HG02798 (cell line): ENCODE results near the gene ATP4A.
A peak's percentile ranks its signal among the peaks of the same experiment; 100 is the strongest.

ENCODE experiments used
- ATAC-seq: cut with Tn5 transposase; IDR thresholded peaks from one replicate; pipeline ENCODE4 v1.9.1; 2021; ENCODE audit warnings: mild to moderate bottlenecking; ENCODE audit not compliant: unreplicated experiment, poor library complexity

ATP4A gene

GRCh38 chr19:35551091-35551810 is 12.2 kb downstream of the ATP4A start:
- ATAC-seq, result no peak

GRCh38 chr19:35549879-35550523 is 13.5 kb downstream of the ATP4A start:
- no peak for ATAC-seq

GRCh38 chr19:35549174-35549788 is 14.2 kb downstream of the ATP4A start:
- no peak for ATAC-seq

GRCh38 chr19:35546532-35546931 is 16.9 kb downstream of the ATP4A start:
- ATAC-seq, result no peak

- peak; percentile 46 for ATAC-seq
Measured at GRCh38 chr19:35545855-35546381, 17.5 kb downstream of the ATP4A start.

- peak; percentile 84 for ATAC-seq
Measured at GRCh38 chr19:35545001-35545854, 18.2 kb downstream of the ATP4A start, which contains the start of gene TMEM147. Gene TMEM147 (plus strand): TSS chr19:35545626. CDS start chr19:35545740, 114 bp downstream.

GRCh38 chr19:35544110-35544802 is 19.2 kb downstream of the ATP4A start:
- ATAC-seq, result no peak

GRCh38 chr19:35543280-35544109 is 20.0 kb downstream of the ATP4A start:
- no peak for ATAC-seq

- ATAC-seq, result no peak
Measured at GRCh38 chr19:35542209-35542608, 21.2 kb downstream of the ATP4A start.

GRCh38 chr19:35540356-35540927 is 23.0 kb downstream of the ATP4A start:
- ATAC-seq, result no peak

GRCh38 chr19:35539850-35540249 is 23.6 kb downstream of the ATP4A start:
- ATAC-seq, result no peak

GRCh38 chr19:35539314-35539713 is 24.1 kb downstream of the ATP4A start:
- ATAC-seq, result no peak

GRCh38 chr19:35534803-35535480 is 28.5 kb downstream of the ATP4A start:
- no peak for ATAC-seq

GRCh38 chr19:35533822-35534392 is 29.6 kb downstream of the ATP4A start:
- no peak for ATAC-seq

- ATAC-seq, result no peak
Measured at GRCh38 chr19:35533201-35533821, 30.1 kb downstream of the ATP4A start, which contains the start of gene GAPDHS. Gene GAPDHS (plus strand): TSS chr19:35533456. CDS start chr19:35533528, 72 bp downstream.

GRCh38 chr19:35531291-35531690 is 32.2 kb downstream of the ATP4A start:
- ATAC-seq, result no peak
